Measurements from ENCODE around the gene PDE1C.
"Not testable (repeated sequence)": the region's sequence is repeated elsewhere in the genome, so short reads cannot be mapped to it uniquely, and the experiment has no call there.

Gene PDE1C

DNA sequence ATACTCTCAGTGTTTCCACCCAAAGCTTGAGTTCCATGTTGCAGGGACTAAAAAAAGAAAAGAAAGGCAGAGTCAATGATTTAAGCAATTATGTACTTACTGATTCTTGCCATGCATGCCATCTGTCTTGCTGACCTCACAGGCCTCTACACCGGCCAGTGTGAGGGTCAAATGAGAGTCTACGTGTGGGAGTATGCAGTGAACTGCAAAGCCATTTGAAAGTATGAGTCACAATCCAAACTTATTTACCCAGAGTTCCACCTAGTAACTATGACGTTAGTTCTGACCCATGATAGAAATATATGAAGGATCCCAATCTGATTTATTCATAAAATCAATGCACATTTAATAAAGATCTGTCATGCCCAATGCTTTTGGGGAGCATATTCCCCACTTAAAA lies 26.5 kb downstream of the PDE1C start:
- no peak for DNase-seq (ENCODE audit: low read depth)

DNA sequence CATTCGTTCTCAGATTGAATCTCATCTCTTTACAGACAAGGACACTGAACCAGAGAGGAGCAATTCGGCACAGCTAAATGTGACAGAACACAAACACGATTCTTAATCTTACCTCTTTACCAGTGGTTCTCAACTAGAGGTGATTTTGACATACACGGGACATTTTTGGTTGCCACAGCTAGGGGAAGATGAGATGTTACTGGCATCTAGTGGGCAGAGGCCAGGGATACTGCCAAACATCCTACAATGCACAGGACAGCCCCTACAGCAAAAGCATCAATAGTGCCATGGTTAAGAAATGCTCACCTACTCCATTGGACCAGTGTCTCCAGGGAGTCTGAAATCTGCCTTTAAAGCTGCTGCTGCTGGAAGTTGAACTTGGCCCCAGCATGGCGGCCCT lies 27.3 kb downstream of the PDE1C start:
- no peak for DNase-seq (ENCODE audit: low read depth)

GRCh38 chr7:32039000-32039756 lies 31.0 kb downstream of the PDE1C start:
- DNase-seq (ENCODE audit: low read depth): no peak

GRCh38 chr7:32037650-32038198 lies 32.5 kb downstream of the PDE1C start:
- no peak for DNase-seq (ENCODE audit: low read depth)

DNA sequence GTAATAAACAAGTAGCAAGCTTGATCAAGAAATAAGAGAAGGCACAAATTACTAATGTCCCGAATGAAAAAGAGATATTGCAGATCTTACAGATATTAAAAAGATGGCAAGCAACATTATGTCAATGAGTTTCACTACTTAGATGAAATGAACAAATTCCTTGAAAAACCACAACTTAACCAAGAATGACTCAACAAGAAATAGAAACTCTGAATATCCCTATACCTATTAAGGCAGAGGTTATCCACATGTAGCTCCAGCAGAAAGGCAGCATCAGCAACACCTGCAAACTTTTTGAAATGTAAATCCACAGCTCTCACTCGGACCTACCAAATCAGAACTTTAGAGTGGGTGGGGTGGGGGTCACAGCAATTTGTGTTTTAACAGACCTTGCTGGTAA lies 33.6 kb downstream of the PDE1C start:
- no peak for DNase-seq (ENCODE audit: low read depth)

GRCh38 chr7:32034052-32034451 lies 36.2 kb downstream of the PDE1C start:
- DNase-seq (ENCODE audit: low read depth): no peak

DNA sequence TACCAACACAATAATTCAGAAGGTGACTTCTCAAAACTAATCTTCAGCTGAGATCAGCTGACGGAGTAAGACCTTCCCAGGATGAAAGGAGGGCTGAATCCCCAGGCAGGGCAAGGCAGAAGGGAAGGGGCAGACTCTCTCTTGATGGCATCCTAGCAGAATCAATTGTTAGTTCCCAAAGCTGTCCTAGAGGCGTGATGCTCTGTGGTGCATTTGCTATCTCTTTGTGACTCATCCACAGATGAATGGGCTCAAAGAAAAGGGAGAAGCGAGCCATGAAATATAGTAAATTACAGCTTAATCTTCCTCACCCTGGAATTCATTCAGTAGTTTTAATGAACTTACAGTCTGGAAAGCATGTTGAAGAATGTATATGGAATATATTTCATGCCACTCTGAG lies 37.2 kb downstream of the PDE1C start:
- DNase-seq (ENCODE audit: low read depth): no peak

DNA sequence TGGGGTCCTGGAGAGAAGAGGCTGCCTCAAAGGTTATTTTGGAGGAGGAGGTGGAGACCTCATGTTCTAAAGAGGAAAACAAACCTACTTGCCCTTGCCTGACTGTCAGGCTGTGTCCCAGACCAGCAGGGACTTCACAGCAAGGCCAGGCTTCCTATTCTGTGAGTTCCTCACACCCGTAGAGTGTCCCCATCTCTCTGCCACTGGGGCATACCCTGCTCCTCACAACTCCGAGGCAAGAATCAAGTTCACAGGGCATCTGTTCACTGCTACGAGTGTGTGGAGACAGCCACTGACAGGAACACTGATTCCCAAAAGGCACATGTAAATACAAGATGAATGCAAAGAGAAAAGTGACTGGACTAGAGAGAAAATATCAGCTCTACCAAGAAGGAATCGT lies 38.0 kb downstream of the PDE1C start:
- no peak for DNase-seq (ENCODE audit: low read depth)

GRCh38 chr7:32030904-32031692 lies 39.1 kb downstream of the PDE1C start:
- no peak for DNase-seq (ENCODE audit: low read depth)

DNA sequence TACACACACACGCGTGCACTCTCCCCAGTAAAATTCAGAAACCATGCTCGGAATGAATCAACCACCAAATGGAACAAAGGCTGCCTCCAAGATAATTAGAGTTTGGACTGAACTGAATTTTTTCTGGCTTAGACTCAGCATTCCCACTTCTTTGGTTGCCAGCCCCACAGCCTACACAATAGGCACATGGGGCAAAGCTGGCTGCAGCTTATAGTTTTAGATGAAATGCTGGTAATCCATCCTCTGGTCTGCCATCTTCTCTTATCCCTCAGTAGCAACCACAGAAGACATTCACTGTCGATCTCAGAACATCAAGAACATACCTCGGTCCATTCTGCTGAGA lies 44.2 kb downstream of the PDE1C start:
- no peak for DNase-seq (ENCODE audit: low read depth)

- DNase-seq (ENCODE audit: low read depth): no peak
Observed at GRCh38 chr7:32025381-32026082, 44.7 kb downstream of the PDE1C start.

DNA sequence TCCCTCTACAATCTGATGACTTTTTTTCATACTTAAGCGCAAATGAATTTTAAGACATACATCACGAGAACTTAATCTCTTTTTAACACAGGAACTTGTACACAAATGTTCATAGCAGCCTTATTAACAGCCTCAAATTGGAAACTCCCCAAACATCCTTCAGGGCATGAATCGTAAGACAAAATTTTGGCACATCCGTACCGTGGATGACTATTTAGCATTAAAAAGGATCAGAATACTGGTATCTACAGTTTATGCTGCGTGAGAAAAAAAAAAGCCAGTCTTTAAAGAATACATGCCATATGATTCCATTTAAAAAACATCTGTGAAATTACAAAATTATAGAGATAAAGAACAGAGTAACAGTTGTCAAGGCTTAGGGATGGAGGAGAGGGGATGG lies 46.8 kb downstream of the PDE1C start:
- DNase-seq (ENCODE audit: low read depth): no peak

DNA sequence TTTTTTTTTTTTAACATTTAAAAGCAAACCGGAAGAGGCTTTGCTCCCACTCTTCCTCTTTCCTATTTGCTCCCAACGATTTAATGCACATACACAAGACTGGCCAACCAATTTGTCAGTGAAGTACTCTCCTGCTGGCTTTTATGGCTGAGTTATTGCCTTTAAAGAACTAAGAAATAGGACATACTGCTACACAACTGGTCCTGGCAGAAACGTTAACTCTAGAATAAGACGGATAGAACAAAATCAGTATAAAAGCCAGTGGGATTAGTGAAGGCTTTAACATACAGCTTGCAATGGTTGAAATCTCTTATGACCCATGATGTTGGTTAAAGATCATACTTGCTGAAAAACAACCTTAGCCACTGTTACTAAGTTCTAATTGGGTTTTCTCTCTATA lies 47.2 kb downstream of the PDE1C start:
- DNase-seq (ENCODE audit: low read depth): no peak

GRCh38 chr7:32020551-32021159 lies 49.6 kb downstream of the PDE1C start:
- peak; percentile 3 for DNase-seq (ENCODE audit: low read depth)

- DNase-seq (ENCODE audit: low read depth): no peak
Observed at GRCh38 chr7:32018845-32019578, 51.2 kb downstream of the PDE1C start.

DNA sequence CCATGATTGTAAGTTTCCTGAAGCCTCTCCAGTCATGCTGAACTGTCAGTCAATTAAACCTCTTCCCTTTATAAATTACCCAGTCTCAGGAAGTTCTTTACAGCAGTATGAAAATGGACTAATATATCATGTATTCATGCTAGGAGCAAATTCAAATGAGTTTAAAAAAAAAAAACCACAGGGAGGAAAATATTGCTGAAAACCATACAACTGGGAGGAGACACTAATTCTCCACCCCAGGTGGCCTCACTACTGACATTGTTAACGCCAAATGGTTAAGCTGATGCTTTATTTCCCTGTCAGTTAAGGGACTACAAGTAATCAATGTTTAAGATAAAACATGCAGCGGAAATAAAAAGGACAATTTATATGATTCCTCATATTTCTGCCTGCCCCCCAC lies 55.1 kb downstream of the PDE1C start:
- no peak for DNase-seq (ENCODE audit: low read depth)

DNA sequence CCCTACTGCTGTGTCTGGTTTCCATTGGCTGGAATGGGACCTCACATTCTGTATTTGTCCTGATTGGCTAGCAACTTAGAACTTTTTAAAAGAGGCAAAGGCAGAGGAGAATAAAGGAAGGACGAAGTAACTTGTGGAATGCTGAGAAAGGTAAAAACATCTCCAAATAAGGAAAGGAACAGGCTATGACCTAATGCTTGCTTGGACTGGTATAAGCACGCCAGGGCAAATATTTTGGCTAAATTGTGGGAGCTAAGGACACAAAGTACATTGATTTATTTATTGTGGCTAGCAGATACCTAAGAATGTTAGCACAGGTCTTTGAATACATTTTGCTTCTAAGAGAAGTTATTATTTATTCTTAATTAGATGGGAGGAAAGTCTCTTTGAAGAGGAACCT lies 56.7 kb downstream of the PDE1C start:
- DNase-seq (ENCODE audit: low read depth): not testable (repeated sequence)

GRCh38 chr7:32005577-32005976 lies 64.6 kb downstream of the PDE1C start:
- no peak for DNase-seq (ENCODE audit: low read depth)

DNA sequence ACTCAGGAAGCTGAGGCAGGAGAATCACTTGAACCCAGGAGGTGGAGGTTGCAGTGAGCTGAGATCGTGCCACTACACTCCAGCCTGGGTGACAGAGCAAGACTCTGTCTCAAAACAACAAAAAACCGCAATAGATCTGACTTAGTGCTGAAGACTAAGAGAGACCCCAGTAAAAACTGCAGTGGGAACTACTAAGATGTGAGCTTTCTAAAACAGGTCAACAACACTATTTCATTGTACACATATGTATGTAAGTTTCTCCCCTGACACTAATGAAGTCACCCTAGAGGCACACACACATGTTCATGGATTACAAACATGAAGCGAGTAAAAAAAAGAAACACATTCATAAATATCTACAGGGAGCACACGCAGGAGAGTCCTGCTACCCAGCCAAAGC lies 68.3 kb downstream of the PDE1C start:
- DNase-seq (ENCODE audit: low read depth): no peak

- no peak for DNase-seq (ENCODE audit: low read depth)
Observed at GRCh38 chr7:31997423-31997822, 72.8 kb downstream of the PDE1C start.

- no peak for DNase-seq (ENCODE audit: low read depth)
Observed at GRCh38 chr7:31995134-31995533, 75.1 kb downstream of the PDE1C start.

DNA sequence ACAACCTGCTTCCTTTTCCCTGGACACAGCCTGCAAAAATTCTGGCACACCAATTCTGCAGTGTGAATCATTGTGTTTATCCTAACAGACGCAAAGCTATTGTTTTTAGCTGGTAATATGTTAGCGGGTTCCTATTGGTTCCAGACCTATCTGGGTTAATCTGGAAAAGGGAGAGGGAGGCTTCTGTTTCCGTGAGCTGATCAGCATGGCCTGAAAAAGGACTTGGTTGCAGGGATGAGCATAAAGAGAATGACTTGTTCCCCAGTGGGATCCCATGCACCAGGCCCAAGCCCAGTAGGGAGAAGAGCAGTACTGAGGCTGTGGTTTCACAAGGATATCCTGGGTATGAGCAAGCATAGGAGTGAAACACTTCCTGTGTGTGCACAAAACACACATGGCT lies 78.4 kb downstream of the PDE1C start:
- DNase-seq (ENCODE audit: low read depth): no peak
